NCI-H526 (cell line): ENCODE results near the gene LDLR.
"Not testable (repeated sequence)": the region's sequence is repeated elsewhere in the genome, so short reads cannot be mapped to it uniquely, and the experiment has no call there.

Source experiments
- DNase-seq, 2 experiments: peaks; one replicate each; lab custom pipeline; 2025; lab: John Stamatoyannopoulos, UW

The LDLR gene

GRCh38 chr19:11105014-11105636 is 15.9 kb downstream of the LDLR start:
- DNase-seq: no peak

DNA sequence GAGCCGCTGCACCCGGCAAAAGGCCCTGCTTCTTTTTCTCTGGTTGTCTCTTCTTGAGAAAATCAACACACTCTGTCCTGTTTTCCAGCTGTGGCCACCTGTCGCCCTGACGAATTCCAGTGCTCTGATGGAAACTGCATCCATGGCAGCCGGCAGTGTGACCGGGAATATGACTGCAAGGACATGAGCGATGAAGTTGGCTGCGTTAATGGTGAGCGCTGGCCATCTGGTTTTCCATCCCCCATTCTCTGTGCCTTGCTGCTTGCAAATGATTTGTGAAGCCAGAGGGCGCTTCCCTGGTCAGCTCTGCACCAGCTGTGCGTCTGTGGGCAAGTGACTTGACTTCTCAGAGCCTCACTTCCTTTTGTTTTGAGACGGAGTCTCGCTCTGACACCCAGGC is 17.2 kb downstream of the LDLR start:
- no peak for DNase-seq

- DNase-seq: no peak
These were observed 19.5 kb downstream of the LDLR start for GRCh38 chr19:11108746-11109145.

- DNase-seq: no peak
These were observed 22.0 kb downstream of the LDLR start for GRCh38 chr19:11111117-11111770.

- no peak for DNase-seq
These were observed 22.5 kb downstream of the LDLR start for GRCh38 chr19:11111771-11112144.

DNA sequence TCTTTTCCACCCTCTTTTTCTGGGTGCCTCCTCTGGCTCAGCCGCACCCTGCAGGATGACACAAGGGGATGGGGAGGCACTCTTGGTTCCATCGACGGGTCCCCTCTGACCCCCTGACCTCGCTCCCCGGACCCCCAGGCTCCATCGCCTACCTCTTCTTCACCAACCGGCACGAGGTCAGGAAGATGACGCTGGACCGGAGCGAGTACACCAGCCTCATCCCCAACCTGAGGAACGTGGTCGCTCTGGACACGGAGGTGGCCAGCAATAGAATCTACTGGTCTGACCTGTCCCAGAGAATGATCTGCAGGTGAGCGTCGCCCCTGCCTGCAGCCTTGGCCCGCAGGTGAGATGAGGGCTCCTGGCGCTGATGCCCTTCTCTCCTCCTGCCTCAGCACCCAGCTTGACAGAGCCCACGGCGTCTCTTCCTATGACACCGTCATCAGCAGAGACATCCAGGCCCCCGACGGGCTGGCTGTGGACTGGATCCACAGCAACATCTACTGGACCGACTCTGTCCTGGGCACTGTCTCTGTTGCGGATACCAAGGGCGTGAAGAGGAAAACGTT is 24.0 kb downstream of the LDLR start:
- DNase-seq: no peak

GRCh38 chr19:11115042-11115441 is 25.8 kb downstream of the LDLR start:
- no peak for DNase-seq

DNA sequence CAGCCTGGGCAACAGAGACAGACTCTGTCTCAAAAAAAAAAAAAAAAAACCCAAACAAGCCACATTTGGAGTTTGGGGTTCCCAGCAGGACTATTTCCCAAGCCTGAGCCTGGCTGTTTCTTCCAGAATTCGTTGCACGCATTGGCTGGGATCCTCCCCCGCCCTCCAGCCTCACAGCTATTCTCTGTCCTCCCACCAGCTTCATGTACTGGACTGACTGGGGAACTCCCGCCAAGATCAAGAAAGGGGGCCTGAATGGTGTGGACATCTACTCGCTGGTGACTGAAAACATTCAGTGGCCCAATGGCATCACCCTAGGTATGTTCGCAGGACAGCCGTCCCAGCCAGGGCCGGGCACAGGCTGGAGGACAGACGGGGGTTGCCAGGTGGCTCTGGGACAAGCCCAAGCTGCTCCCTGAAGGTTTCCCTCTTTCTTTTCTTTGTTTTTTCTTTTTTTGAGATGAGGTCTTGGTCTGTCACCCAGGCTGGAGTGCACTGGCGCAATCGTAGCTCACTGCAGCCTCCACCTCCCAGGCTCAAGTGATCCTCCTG is 26.7 kb downstream of the LDLR start:
- no peak for DNase-seq

DNA sequence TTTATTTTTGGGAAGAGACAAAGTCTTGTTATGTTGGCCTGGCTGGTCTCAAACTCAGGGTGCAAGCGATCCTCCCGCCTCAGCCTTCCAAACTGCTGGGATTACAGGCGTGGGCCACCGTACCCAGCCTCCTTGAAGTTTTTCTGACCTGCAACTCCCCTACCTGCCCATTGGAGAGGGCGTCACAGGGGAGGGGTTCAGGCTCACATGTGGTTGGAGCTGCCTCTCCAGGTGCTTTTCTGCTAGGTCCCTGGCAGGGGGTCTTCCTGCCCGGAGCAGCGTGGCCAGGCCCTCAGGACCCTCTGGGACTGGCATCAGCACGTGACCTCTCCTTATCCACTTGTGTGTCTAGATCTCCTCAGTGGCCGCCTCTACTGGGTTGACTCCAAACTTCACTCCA is 27.2 kb downstream of the LDLR start:
- no peak for DNase-seq

- not testable (repeated sequence) for DNase-seq
These were observed 32.7 kb downstream of the LDLR start for GRCh38 chr19:11121963-11122362.

DNA sequence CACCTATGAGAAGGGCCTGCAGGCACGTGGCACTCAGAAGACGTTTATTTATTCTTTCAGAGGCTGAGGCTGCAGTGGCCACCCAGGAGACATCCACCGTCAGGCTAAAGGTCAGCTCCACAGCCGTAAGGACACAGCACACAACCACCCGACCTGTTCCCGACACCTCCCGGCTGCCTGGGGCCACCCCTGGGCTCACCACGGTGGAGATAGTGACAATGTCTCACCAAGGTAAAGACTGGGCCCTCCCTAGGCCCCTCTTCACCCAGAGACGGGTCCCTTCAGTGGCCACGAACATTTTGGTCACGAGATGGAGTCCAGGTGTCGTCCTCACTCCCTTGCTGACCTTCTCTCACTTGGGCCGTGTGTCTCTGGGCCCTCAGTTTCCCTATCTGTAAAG is 33.9 kb downstream of the LDLR start:
- no peak for DNase-seq

DNA sequence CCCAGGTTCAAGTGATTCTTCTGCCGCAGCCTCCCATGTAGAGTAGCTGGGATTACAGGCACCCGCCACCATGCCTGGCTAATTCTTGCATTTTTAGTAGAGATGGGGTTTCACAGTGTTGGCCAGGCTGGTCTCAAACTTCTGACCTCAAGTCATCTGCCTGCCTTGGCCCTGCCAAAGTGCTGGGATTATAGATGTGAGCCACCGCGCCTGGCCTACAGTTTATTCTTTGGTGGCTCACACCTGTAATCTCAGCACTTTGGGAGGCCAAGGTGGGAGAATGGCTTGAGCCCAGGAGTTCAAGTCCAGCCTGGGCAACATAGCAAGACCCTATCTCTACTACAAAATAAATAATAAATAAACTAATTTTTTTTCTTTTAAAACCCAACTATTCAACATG is 34.9 kb downstream of the LDLR start:
- DNase-seq: not testable (repeated sequence)

DNA sequence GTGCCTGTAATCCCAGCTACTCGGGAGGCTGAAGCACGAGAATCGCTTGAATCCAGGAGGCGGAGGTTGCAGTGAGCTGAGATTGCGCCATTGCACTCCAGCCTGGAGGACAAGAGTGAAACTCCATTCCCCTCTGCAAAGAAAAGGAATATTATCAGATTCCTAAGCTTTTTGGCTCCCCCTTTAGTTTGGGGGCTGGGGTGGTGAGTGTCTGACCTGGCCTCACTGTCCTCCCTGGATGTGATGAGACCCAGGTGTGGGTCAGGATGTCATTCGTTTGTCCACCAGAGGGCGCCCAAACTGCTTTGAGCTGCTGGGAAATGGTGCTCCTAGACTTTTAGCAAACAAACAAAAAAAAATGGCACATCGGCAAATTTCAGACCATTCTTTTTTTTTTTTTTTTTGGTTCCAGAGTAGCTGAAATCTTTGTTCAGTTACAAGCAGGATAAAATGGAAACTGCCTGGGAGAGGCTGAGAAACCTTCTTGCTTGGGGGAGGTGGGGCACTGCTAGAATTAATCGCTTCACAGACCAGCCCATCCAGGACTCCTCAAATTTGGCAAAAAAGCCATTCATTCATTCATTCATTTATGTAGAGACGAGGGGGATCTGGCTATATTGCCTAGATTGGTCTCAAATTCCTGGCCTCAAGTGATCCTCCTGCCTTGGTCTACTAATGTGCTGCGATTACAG is 36.9 kb downstream of the LDLR start:
- DNase-seq: peak in 1 of 2 experiments; percentile 64

- no peak for DNase-seq
These were observed 38.6 kb downstream of the LDLR start for GRCh38 chr19:11127905-11128304.

DNA sequence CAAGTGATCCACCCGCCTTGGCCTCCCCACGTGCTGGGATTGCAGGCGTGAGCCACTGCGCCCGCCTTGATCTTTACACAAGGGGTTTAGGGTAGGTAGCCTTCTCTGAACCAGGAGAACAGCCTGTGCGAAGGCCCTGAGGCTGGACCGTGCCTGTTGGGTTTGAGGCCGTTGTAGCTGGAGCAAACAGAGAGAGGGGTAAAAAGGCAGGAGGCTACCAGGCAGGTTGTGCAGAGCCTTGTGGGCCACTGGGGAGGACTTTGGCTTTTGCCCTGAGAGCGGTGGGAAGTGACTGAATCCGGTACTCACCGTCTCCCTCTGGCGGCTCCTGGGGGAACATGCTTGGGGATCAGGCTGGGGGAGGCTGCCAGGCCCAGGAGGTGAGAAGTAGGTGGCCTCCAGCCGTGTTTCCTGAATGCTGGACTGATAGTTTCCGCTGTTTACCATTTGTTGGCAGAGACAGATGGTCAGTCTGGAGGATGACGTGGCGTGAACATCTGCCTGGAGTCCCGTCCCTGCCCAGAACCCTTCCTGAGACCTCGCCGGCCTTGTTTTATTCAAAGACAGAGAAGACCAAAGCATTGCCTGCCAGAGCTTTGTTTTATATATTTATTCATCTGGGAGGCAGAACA is 41.7 kb downstream of the LDLR start:
- DNase-seq: peak in 1 of 2 experiments; percentile 66

- DNase-seq: no peak
These were observed 42.2 kb downstream of the LDLR start for GRCh38 chr19:11131471-11131870.

DNA sequence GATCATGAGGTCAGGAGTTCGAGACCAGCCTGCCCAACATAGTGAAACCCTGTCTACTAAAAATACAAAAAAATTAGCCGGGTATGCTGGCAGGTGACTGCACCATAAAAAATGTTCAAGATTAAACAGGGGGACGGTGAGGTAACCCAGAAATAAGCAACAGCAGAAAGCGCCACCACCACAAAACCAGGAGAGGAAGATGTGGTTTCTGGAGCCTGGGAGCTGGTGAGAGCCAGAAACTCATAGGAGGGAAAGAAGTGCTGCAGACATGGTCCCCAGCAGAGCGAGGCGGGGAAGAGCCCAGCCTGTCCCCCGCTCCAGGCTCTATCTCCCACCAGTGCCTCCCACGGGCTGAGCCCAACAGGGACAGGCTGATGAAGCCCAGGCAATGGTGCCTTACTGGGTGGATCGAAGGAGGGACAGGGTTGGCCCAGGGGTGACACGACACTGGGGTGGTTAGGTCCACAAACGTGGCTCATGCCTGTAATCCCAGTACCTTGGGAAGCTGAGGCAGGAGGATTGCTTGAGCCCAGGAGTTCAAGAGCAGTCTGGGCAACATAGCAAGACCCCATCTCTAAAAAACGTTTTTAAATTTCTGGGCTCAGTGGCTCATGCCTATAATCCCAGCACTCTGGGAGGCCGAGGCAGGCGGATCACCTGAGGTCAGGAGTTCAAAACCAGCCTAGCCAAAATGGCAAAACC is 47.3 kb downstream of the LDLR start:
- no peak for DNase-seq

DNA sequence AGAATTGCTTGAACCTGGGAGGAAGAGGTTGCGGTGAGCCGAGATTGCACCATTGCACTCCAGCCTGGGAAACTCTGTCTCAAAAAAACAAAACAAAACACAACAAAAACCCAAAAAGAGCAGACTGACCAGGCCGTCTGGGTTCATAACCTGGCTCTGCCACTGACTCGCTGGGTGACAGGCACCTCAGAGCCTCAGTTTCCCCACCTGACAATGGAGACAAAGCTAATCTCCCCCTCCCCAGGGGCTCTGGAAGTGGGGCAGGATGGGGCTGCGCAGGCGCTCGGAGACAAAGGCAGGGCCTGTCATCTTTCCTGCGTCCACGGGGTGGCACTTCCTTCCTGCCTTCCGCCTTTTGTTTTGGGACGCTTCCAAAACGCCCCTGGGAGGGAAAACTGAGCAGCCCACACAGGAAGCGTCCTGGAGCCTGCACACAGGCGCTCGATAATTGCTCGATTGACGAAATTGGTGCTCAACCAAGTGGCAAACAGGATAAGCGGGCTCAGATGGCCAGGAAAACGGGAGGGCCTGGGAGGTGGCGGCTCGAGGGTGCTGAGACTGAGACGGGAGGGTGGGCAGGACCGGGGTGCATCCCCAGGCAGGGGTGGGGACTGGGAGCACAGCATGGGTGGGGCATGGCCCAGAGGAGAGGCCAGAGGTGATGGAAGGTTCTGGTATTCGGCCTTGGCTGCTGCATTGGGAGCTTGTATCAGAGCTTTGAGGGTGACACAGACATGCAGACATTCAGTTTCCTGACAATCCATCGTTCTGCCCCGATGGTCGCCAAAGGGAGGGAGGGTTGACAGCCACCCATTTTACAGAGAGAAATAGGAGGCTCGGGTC is 48.5 kb downstream of the LDLR start:
- DNase-seq: peak; percentile 26 to 68

GRCh38 chr19:11138601-11139300 is 49.5 kb downstream of the LDLR start:
- DNase-seq: peak in 1 of 2 experiments; percentile 28

- DNase-seq: not testable (repeated sequence)
These were observed 50.8 kb downstream of the LDLR start for GRCh38 chr19:11140023-11140538.
